Mesendoderm (in vitro differentiated cells): ENCODE data around the gene PPP3R1.

Experiments used
- DNase-seq: peaks from one replicate; pipeline ENCODE4 v3.0.0; 2013
- H2AK5ac ChIP-seq: 2 replicates; pipeline ENCODE4 v1.6.1; 2013; ENCODE audit warnings: low read length, inconsistent platforms
- H2BK120ac ChIP-seq: 2 replicates; pipeline ENCODE4 v1.6.1; 2013; ENCODE audit warnings: low read depth, mild to moderate bottlenecking, low read length, moderate library complexity, mixed read lengths
- H2BK15ac ChIP-seq: replicated peaks from 2 replicates; pipeline ENCODE4 v1.6.1; 2013; ENCODE audit warnings: low read depth, mild to moderate bottlenecking, moderate library complexity
- H2BK5ac ChIP-seq: 2 replicates; pipeline ENCODE4 v1.6.1; 2013; ENCODE audit warnings: low read length, inconsistent platforms
- H3K18ac ChIP-seq: 2 replicates; pipeline ENCODE4 v1.6.1; 2013; ENCODE audit warnings: mild to moderate bottlenecking, low read length, mixed read lengths
- H3K23ac ChIP-seq: one replicate; pipeline ENCODE4 v1.6.1; 2013; ENCODE audit warnings: low read length
- H3K27ac ChIP-seq: 2 replicates; pipeline ENCODE4 v1.5.1; 2013; ENCODE audit warnings: low read depth, mild to moderate bottlenecking, inconsistent platforms, low read length, moderate library complexity
- H3K27me3 ChIP-seq: 2 replicates; pipeline ENCODE4 v1.6.1; 2013; ENCODE audit warnings: low read length, control low read depth, mild to moderate bottlenecking, inconsistent platforms; ENCODE audit not compliant: insufficient read depth, poor library complexity
- H3K36me3 ChIP-seq: 2 replicates; pipeline ENCODE4 v1.6.1; 2013; ENCODE audit warnings: low read length, inconsistent platforms; ENCODE audit not compliant: control insufficient read depth, insufficient read depth
- H3K4ac ChIP-seq: one replicate; pipeline ENCODE4 v1.6.1; 2013; ENCODE audit warnings: low read depth, mild to moderate bottlenecking, low read length, moderate library complexity
- H3K4me1 ChIP-seq: 2 replicates; pipeline ENCODE4 v1.6.1; 2013; ENCODE audit warnings: low read depth, low read length, inconsistent platforms; ENCODE audit not compliant: control insufficient read depth
- H3K4me2 ChIP-seq: 2 replicates; pipeline ENCODE4 v1.6.1; 2013; ENCODE audit warnings: low read length
- H3K4me3 ChIP-seq: 2 replicates; pipeline ENCODE4 v1.5.1; 2013; ENCODE audit warnings: mild to moderate bottlenecking, low read length
- H3K56ac ChIP-seq: one replicate; pipeline ENCODE4 v1.6.1; 2013; ENCODE audit warnings: low read length
- H3K79me1 ChIP-seq: 2 replicates; pipeline ENCODE4 v1.6.1; 2013; ENCODE audit warnings: low read length, inconsistent platforms
- H3K79me2 ChIP-seq: 2 replicates; pipeline ENCODE4 v1.6.1; 2013; ENCODE audit warnings: mild to moderate bottlenecking, low read length; ENCODE audit not compliant: control insufficient read depth, insufficient read depth
- H3K9ac ChIP-seq: 2 replicates; pipeline ENCODE4 v1.6.1; 2013; ENCODE audit warnings: low read length, inconsistent platforms
- H4K5ac ChIP-seq: one replicate; pipeline ENCODE4 v1.6.1; 2013; ENCODE audit warnings: low read length
- H4K8ac ChIP-seq: one replicate; pipeline ENCODE4 v1.6.1; 2013; ENCODE audit warnings: low read depth, mild to moderate bottlenecking, control low read depth, low read length, moderate library complexity
- WGBS: extraction: QIAGEN DNeasy Blood & Tissue Kit; methylation state at CpG from one replicate; pipeline ENCODE4 v1.1.7; 2013; ENCODE audit warnings: low lambda C conversion rate, missing lambda C conversion rate; ENCODE audit not compliant: insufficient coverage; ENCODE audit errors: extremely low coverage; 5-methylcytosine and 5-hydroxymethylcytosine counted together

PPP3R1 gene

GRCh38 chr2:68248806-68249205 lies 3.5 kb downstream of the PPP3R1 start:
- no peak overlapping the region for H2BK15ac ChIP-seq
- H2BK5ac ChIP-seq, result no peak overlapping the region
- no peak overlapping the region for H3K27ac ChIP-seq
- peak; percentile 30 for DNase-seq
- WGBS, result no CpG with 5 or more reads among the region's 2 CpGs
- no peak overlapping the region for H3K18ac ChIP-seq
- H2AK5ac ChIP-seq, result no peak overlapping the region
- H3K23ac ChIP-seq, result peak overlapping the region; percentile 30
- no peak overlapping the region for H3K56ac ChIP-seq
- no peak overlapping the region for H3K4me3 ChIP-seq
- H3K36me3 ChIP-seq, result no peaks in the 10 kb centered on the region
- peaks cover 8% of the 10 kb centered on the region for H3K79me1 ChIP-seq
- no peak overlapping the region for H4K8ac ChIP-seq
- H3K27me3 ChIP-seq, result no peaks in the 10 kb centered on the region
- H4K5ac ChIP-seq, result no peak overlapping the region
- H3K4me1 ChIP-seq, result peaks cover 21% of the 10 kb centered on the region
- H3K4ac ChIP-seq, result no peak overlapping the region
- H3K79me2 ChIP-seq, result peaks cover 66% of the 10 kb centered on the region
- H2BK120ac ChIP-seq, result no peak overlapping the region
- H3K9ac ChIP-seq, result peak overlapping the region; percentile 34
- no peak overlapping the region for H3K4me2 ChIP-seq

- no peak overlapping the region for H3K27ac ChIP-seq
- H4K5ac ChIP-seq, result no peak overlapping the region
- no peak overlapping the region for H2AK5ac ChIP-seq
- H3K56ac ChIP-seq, result peak overlapping the region; percentile 27
- H4K8ac ChIP-seq, result no peak overlapping the region
- peaks cover 8% of the 10 kb centered on the region for H3K79me1 ChIP-seq
- no peak overlapping the region for H3K9ac ChIP-seq
- no peak overlapping the region for H2BK15ac ChIP-seq
- H3K4me3 ChIP-seq, result no peak overlapping the region
- H3K36me3 ChIP-seq, result no peaks in the 10 kb centered on the region
- WGBS, result no CpG with 5 or more reads among the region's 3 CpGs
- H2BK120ac ChIP-seq, result no peak overlapping the region
- no peak for DNase-seq
- peaks cover 21% of the 10 kb centered on the region for H3K4me1 ChIP-seq
- H3K27me3 ChIP-seq, result no peaks in the 10 kb centered on the region
- no peak overlapping the region for H2BK5ac ChIP-seq
- no peak overlapping the region for H3K4me2 ChIP-seq
- peaks cover 66% of the 10 kb centered on the region for H3K79me2 ChIP-seq
- no peak overlapping the region for H3K18ac ChIP-seq
- no peak overlapping the region for H3K23ac ChIP-seq
- no peak overlapping the region for H3K4ac ChIP-seq
Measured at GRCh38 chr2:68248361-68248760, 4.0 kb downstream of the PPP3R1 start.

- no peak overlapping the region for H3K23ac ChIP-seq
- no peak overlapping the region for H3K4me3 ChIP-seq
- H3K4me2 ChIP-seq, result no peak overlapping the region
- peaks cover 8% of the 10 kb centered on the region for H3K79me1 ChIP-seq
- H2AK5ac ChIP-seq, result no peak overlapping the region
- H2BK5ac ChIP-seq, result no peak overlapping the region
- H4K8ac ChIP-seq, result no peak overlapping the region
- peaks cover 81% of the 10 kb centered on the region for H3K79me2 ChIP-seq
- WGBS, result 100% methylated on average over 1 of the region's 1 CpG
- H3K56ac ChIP-seq, result no peak overlapping the region
- H2BK15ac ChIP-seq, result no peak overlapping the region
- H3K27ac ChIP-seq, result no peak overlapping the region
- peaks cover 21% of the 10 kb centered on the region for H3K4me1 ChIP-seq
- H3K4ac ChIP-seq, result no peak overlapping the region
- H3K18ac ChIP-seq, result no peak overlapping the region
- peak; percentile 21 for DNase-seq
- H3K9ac ChIP-seq, result no peak overlapping the region
- no peaks in the 10 kb centered on the region for H3K36me3 ChIP-seq
- no peak overlapping the region for H4K5ac ChIP-seq
- H2BK120ac ChIP-seq, result no peak overlapping the region
- no peaks in the 10 kb centered on the region for H3K27me3 ChIP-seq
Measured at GRCh38 chr2:68246396-68246795, 5.9 kb downstream of the PPP3R1 start.

DNA sequence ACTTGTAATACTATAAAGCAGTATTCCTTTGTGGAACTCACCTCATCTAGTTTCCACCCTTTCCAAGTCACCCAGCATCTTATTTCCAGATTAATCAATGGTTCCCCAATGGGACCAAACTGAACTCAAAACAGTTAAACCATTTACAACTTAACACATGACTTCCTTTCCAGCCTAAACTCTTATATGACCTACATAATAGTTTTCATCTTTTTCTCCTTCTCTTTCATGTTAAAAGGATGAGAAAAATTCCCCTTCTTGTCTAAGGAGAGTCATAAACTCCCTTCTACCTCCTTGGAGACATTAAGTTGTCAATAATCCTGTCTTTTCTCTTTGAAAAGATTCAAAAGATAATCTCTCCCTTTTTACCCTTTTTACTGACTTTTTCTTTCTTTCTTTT lies 6.7 kb downstream of the PPP3R1 start:
- no peak overlapping the region for H3K4me2 ChIP-seq
- H3K4me1 ChIP-seq, result peaks cover 21% of the 10 kb centered on the region
- H3K79me1 ChIP-seq, result peaks cover 8% of the 10 kb centered on the region
- H3K36me3 ChIP-seq, result no peaks in the 10 kb centered on the region
- no peak overlapping the region for H3K27ac ChIP-seq
- DNase-seq, result no peak
- no peak overlapping the region for H3K18ac ChIP-seq
- no peak overlapping the region for H2BK15ac ChIP-seq
- no peak overlapping the region for H3K4ac ChIP-seq
- no peak overlapping the region for H2BK120ac ChIP-seq
- no peak overlapping the region for H3K23ac ChIP-seq
- H3K27me3 ChIP-seq, result no peaks in the 10 kb centered on the region
- peaks cover 81% of the 10 kb centered on the region for H3K79me2 ChIP-seq
- no peak overlapping the region for H4K5ac ChIP-seq
- no peak overlapping the region for H4K8ac ChIP-seq
- no peak overlapping the region for H2BK5ac ChIP-seq
- H3K4me3 ChIP-seq, result no peak overlapping the region
- no peak overlapping the region for H3K9ac ChIP-seq
- no peak overlapping the region for H2AK5ac ChIP-seq
- H3K56ac ChIP-seq, result no peak overlapping the region

- H3K23ac ChIP-seq, result no peak overlapping the region
- H3K4me3 ChIP-seq, result no peak overlapping the region
- H3K27ac ChIP-seq, result no peak overlapping the region
- H2AK5ac ChIP-seq, result no peak overlapping the region
- H3K79me1 ChIP-seq, result peaks cover 8% of the 10 kb centered on the region
- H3K27me3 ChIP-seq, result no peaks in the 10 kb centered on the region
- H3K4me1 ChIP-seq, result peaks cover 21% of the 10 kb centered on the region
- H4K8ac ChIP-seq, result no peak overlapping the region
- no peaks in the 10 kb centered on the region for H3K36me3 ChIP-seq
- no peak overlapping the region for H2BK5ac ChIP-seq
- H3K4ac ChIP-seq, result no peak overlapping the region
- peaks cover 81% of the 10 kb centered on the region for H3K79me2 ChIP-seq
- no peak overlapping the region for H4K5ac ChIP-seq
- DNase-seq, result no peak
- no peak overlapping the region for H2BK120ac ChIP-seq
- no peak overlapping the region for H3K18ac ChIP-seq
- no peak overlapping the region for H3K4me2 ChIP-seq
- H3K9ac ChIP-seq, result no peak overlapping the region
- WGBS, result no CpG with 5 or more reads among the region's 4 CpGs
- no peak overlapping the region for H2BK15ac ChIP-seq
- H3K56ac ChIP-seq, result no peak overlapping the region
Measured at GRCh38 chr2:68245066-68245465, 7.3 kb downstream of the PPP3R1 start.

DNA sequence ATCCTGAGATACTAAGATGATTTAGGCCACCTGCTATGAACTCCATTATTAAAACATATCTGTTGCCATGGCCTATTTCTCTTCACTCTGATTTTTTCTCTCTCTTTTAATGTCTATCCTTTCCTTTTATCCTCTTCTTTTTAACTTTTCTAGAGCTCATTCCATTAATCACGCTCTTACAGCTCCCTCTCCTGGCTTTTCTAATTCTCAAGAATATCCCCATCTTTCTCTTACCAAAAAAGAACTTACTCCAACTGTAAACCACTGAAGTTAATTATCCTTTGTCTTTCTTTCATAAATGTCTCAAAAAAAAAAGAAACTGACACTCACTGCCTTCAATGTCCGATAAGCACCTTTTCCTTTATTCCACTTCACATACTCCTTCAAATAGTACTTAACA lies 7.9 kb downstream of the PPP3R1 start:
- DNase-seq, result peak; percentile 18
- no peak overlapping the region for H3K4me3 ChIP-seq
- no peak overlapping the region for H3K4ac ChIP-seq
- H3K18ac ChIP-seq, result no peak overlapping the region
- H3K23ac ChIP-seq, result no peak overlapping the region
- peaks cover 83% of the 10 kb centered on the region for H3K79me2 ChIP-seq
- H3K4me1 ChIP-seq, result peaks cover 21% of the 10 kb centered on the region
- no peaks in the 10 kb centered on the region for H3K27me3 ChIP-seq
- no peak overlapping the region for H2AK5ac ChIP-seq
- H3K9ac ChIP-seq, result no peak overlapping the region
- H4K5ac ChIP-seq, result no peak overlapping the region
- no peak overlapping the region for H2BK15ac ChIP-seq
- H2BK5ac ChIP-seq, result no peak overlapping the region
- peaks cover 8% of the 10 kb centered on the region for H3K79me1 ChIP-seq
- no peak overlapping the region for H3K27ac ChIP-seq
- H3K36me3 ChIP-seq, result no peaks in the 10 kb centered on the region
- H3K56ac ChIP-seq, result no peak overlapping the region
- 100% methylated on average over 1 of the region's 2 CpGs for WGBS
- no peak overlapping the region for H2BK120ac ChIP-seq
- no peak overlapping the region for H3K4me2 ChIP-seq
- no peak overlapping the region for H4K8ac ChIP-seq
